Hematopoietic multipotent progenitor cell treated with erythropoietin and hydrocortisone succinate and interleukin-3 and kit ligand, for 4 days (in vitro differentiated cells): ENCODE measurements around the gene GLIS1.

Experiments
- DNase-seq: peaks from one replicate; pipeline ENCODE4 v3.0.0-alpha.2; 2015

The GLIS1 gene

GRCh38 chr1:53672243-53672642 lies 66.7 kb downstream of the GLIS1 start:
- DNase-seq, result no peak

DNA sequence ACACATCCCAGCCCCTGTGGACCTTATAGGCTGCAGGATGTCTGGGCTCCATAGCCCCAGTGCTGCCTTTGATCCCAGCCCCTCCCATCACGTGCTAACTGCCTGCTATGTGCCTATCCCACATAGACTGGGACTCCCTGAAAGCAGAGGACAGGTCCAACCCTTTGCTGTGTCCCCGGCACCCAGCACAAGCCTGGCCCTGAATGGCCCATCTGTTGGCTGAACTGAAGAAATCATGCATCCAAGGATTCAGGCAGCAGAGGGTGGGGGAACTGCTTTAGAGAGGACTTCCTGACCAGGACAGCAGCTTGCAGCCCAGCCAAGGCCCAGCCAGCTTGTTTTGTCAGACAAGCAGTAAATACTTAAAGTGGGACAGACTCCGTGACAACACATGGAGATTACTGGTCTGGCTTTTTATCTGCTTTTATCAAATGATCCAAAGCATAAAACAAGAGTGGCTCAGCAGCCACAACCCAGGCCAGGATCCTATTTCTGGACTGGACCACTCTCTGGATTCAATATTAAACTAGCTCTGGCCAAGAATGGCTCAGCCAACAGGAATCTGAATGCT lies 69.3 kb downstream of the GLIS1 start:
- no peak for DNase-seq

GRCh38 chr1:53666566-53666965 lies 72.4 kb downstream of the GLIS1 start:
- no peak for DNase-seq

GRCh38 chr1:53665996-53666395 lies 73.0 kb downstream of the GLIS1 start:
- no peak for DNase-seq

- DNase-seq, result no peak
Observed at GRCh38 chr1:53663529-53664300, 75.2 kb downstream of the GLIS1 start.

DNA sequence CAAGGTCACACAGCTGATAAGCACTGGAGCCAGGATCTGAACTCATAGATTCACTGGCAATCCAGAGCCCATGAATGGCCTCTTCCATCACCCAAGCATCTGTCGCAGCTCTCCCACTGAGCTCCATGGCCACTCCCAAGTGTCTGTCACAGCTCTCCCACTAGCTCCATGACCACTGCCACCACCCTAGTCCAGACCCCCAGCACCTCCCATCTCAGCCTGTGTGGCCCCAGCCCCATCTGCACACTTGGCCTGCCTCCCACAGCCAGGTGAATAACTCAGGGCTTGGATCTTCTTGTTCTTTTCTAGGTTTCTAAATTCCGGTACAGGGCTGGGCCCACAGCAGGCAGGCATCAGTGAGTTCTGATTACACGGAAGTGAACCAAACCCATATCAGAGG lies 76.0 kb downstream of the GLIS1 start:
- no peak for DNase-seq

DNA sequence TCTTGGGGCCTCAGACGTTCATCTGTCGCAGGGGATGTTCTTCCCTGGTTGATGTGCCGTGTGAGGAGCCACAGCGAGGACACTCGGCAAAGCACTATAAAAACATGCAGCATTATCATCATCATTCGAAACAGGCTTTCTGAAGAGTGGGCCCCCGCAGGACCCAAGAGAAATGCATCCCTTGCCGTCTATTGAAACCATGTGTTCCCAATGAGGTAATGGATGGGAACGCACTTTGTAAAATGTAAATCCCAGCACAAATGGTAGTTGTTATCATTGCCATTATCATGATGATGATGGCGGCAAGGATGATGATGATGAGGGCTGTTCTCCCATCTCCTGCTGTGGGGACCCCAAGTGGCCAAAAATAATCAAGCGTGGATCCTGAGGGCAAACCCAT lies 76.8 kb downstream of the GLIS1 start:
- no peak for DNase-seq

DNA sequence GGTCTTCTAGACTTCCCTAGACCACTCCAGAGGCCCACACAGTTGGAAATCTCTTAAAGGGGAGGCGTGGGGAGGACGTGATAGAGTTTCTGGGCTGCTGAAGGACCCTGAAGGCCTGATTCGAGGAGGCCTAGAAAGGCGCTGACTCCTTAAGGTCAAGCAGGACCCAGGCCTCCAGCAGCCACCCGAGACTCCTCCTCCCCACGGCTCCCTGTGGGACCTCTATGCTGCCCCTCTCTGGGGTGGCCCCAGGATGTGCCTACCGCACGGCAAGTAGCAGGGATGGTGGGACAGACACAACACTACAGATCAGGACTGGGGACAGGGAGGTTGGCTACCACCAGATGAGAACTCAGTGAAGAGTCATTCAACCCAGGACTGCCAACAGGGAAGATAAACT lies 77.5 kb downstream of the GLIS1 start:
- no peak for DNase-seq

GRCh38 chr1:53660666-53661065 lies 78.3 kb downstream of the GLIS1 start:
- no peak for DNase-seq

GRCh38 chr1:53659436-53659835 lies 79.5 kb downstream of the GLIS1 start:
- DNase-seq, result no peak

- DNase-seq, result no peak
Observed at GRCh38 chr1:53658489-53659230, 80.3 kb downstream of the GLIS1 start.

GRCh38 chr1:53657891-53658396 lies 81.0 kb downstream of the GLIS1 start:
- DNase-seq, result no peak

DNA sequence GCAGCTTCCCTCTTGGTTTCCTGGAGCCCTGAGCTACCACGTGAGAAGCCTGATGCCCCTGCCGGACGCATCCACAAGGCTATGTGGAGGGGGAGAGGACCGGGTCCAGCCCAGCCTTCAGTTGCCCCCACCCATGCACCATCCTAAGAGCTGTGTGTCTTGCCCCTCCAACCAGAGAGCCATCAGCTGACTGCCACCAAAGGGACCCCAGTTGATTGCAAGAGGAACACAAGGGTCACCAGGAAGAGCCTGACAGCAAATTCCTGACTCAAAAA lies 81.5 kb downstream of the GLIS1 start:
- DNase-seq, result no peak

GRCh38 chr1:53656747-53657530 lies 82.0 kb downstream of the GLIS1 start:
- DNase-seq, result peak; percentile 11

GRCh38 chr1:53655931-53656746 lies 82.8 kb downstream of the GLIS1 start:
- DNase-seq, result peak; percentile 13

DNA sequence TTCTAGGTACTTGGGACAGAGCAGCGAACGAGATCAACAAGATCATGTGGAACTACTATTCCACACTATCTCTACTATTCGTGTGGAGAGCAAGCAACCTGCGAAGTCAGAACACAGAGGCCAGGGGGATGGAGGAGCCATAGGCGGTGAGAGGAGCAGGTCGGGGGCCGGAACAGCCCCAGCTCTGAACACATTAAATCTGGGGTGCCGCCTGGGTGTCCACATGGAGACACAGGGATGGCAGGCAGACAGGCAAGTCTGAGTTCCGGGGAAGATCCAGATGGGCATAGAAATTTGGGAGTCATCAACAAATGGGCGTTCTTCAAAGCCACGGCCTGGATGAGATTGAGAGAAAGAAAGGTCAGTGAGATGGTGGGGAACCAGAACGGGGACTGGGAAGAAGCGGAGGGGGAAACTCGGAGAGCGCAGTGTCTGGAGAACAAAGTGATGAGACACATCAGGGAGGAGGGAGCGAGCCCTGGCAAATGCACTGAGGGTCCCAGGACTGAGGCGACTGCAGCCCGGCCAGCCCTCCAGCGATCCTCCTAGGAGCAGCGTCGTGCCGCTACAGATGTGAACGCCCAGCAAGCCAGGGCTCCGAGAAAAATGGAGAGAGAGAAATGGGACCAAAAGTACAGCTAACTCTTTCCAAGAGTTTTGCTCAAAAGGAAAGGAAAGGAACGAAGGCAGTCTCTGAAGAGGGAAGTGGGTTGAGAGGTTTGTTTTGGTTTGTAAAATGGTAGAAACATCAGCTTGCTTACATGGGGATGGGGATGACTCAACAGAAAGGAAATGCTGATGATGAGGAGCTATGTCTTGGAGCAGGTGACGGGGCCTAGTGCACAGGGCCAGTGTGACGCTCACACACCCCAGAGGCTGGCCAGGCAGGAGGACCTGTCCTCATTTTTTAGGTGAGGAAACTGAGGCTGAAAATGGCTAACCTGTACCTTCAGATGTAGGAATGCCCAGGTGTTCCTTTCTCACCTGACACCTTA lies 84.5 kb downstream of the GLIS1 start:
- DNase-seq, result peak; percentile 18

DNA sequence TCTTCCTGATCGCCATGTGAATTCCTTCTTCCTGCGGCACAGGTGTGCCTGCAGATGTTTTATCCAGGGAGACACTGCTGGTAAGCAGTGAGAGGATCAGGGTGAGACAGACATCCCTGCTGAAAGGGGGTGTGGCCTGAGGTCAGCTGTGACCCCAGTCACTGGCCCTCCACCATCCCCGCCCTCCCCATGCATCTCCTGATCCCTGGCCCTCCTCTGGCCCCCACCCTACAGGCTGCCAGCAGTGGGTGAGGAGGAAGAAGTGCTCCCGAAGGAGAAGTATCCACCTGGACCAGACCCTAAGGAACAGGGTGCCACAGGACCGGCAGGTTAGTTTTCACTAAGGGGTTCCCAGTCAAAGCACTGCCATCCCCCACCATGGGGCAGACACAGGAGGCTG lies 85.3 kb downstream of the GLIS1 start:
- no peak for DNase-seq

GRCh38 chr1:53653200-53653575 lies 85.8 kb downstream of the GLIS1 start:
- DNase-seq, result no peak

- no peak for DNase-seq
Observed at GRCh38 chr1:53652441-53653199, 86.3 kb downstream of the GLIS1 start.

- DNase-seq, result no peak
Observed at GRCh38 chr1:53651356-53651755, 87.6 kb downstream of the GLIS1 start.
